Activated CD8-positive, alpha-beta memory T cell treated with anti-CD3 and anti-CD28 coated beads, Interleukin-2, amount 50 U/mL, for 48 hours (primary cell): ENCODE results near the gene SNX6.
"Not testable (repeated sequence)": the region's sequence is repeated elsewhere in the genome, so short reads cannot be mapped to it uniquely, and the experiment has no call there.

Experiments
- DNase-seq: peaks from one replicate; pipeline ENCODE4 v3.0.0-alpha.2; 2020

The SNX6 gene

DNA sequence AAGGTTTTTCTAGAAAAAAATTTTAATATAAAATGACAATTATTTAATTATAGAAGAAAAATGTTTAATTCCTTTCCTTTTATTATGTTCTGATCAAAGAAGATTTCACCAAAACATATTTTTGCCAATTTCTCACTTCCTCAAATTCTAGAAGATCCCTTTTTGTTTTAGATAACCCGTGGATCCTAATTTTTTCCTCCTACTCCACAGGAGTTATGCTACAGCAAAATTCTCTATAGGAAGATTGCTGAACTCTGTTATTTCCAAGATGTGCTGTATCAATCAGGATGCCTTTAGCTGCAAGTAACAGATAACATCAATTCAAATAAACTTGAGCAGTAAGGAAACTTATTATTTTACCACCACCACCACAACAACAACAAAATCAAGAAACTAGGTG lies 3.8 kb upstream of the SNX6 start:
- no peak for DNase-seq

DNA sequence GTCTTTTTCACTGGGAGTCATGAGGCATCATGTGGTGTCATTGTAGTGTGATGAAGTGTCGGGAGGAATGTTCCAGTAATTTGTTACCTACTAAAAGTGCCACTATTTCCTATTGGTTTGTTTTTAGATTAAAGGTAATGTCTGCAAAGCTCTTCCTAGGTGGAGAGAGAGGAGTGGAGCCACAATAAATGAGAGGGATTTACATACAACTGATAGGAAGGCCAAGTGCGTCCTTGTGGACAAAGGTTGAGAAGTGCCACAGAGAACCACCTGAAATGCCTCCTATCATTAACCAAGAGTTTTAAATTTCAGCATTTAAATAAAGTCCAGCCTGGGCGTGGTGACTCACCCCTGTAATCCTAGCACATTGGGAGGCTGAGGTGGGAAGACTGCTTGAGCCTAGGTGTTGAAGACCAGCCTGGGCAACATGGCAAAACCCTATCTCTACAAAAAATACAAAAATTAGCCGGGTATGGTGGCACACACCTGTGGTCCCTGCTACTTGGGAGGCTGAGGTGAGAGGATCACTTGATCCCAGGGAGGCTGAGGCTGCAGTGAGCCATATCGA lies 2.5 kb upstream of the SNX6 start:
- no peak for DNase-seq

DNA sequence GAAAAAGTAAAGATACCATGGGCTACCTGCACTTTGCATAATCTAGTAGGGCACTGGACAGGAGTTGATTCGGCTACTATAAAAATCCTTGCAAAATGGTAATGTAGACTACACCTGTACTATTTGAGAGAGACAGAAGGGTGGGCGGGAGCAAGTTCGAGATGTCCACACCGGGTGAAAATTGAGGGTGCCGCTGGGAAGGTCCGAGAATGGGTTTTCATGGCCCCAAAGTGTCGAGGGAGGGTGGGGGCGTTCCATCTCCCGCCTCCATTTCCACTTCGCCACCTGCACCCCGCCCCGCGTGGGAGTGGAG lies 648 bp downstream of the SNX6 start:
- DNase-seq = no peak

DNA sequence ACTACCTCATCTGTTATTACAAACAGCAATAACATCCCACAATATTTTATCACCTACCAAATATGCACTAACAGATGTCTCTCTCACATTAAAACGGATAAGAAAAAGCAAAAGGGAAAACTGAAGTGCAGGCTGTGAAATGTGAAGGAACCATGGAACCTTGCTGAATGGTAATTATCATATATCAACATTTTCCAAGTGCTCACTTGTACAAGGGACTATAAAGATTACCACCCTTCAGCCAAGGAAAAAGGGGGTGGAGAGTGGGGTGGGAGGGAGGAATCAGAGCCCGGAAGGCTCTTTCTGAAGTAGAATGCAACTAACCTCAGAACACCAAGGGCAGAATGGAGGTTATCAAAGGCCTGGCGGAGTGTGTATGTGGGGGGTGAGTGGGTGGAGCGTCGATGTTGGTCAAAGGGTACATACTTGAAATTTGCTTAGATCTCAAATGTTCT lies 1.2 kb downstream of the SNX6 start:
- peak; percentile 43 for DNase-seq

DNA sequence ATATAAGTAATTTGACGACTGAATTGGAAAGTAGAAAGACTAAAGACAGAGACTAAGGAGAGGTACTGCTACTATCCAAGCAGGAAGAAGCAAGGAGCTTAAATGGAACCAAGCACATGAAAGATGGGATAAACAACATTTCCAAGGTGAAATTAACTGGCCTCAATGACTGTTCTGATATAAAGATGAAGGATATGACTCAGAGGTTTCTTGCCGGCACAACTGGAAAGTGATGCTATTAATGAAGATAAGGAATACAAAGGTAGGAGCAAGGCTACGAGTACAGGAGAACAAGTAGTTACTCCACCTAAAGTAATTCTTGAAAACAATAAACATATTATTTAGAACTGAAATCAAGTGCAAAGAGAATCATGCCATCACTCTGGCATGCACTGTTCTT lies 6.4 kb downstream of the SNX6 start:
- no peak for DNase-seq

DNA sequence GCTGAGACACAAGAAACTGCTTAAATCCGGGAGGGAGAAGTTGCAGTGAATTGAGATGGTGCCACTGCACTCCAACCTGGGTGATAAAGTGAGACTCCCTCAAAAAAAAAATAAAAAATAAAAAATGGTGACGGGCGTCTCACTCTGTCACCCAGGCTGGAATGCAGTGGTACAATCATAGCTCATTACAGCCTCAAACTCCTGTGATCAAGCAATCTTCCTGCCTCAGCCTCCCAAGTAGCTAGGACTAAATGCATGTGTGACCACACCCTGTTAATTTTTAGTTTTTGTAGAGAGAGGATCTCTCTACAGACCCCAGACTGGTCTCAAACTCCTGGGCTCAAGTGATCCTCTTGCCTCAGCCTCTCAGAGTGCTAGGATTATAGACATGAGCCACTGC lies 9.1 kb downstream of the SNX6 start:
- peak; percentile 26 for DNase-seq

DNA sequence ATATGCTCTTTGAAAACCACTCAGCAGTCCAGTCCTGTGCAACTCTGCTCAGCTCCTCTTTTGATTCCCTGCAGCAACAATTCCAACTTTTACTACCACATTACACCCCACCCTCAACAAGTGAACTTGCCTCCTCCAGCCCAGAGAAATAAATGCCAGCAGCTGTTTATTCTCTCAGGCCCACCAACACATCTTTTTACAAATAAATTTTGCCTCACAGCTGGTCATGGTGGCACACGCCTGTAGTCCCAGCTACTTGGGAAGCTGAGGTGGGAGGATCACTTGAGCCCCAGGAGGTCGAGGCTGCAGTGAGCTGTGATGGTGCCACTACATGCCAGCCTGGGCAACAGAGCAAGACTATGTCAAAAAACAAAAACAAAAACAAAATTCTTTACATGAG lies 9.8 kb downstream of the SNX6 start:
- no peak for DNase-seq

DNA sequence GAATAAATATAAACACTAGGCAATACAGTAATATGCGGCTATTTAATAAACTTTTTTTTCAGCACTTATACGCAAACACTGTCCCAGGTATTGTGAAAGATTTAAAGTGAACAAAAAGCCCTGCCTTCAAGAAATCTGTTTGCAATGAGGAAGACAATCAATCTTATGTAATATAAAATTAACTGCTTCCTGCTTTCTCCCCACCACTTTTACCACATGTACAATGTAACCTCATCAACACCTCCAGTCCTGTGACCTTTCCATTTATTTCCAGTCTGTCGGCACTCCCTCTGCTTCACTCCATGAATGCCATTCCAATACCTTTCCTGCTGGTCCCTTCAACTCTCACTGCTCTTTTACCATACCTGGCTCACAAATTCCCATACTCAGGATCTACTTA lies 10.5 kb downstream of the SNX6 start:
- DNase-seq = peak; percentile 17

DNA sequence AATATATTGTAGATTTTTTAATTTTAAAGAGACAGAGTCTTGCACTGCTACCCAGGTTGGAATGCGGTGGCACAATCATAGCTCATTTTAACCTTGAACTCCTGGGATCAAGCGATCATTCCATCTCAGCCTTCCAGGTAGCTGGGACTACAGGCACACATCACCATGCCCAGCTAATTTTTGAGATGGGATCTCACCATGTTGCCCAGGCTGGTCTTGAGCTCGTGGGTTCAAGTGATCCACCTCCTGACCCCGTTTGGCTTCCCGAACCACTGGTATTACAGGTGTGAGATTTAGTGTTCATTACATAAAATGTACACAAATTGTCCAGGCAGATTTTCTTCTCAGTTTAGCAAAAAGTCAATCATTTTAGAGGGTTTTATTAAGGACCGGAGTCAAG lies 13.6 kb downstream of the SNX6 start:
- DNase-seq = no peak

DNA sequence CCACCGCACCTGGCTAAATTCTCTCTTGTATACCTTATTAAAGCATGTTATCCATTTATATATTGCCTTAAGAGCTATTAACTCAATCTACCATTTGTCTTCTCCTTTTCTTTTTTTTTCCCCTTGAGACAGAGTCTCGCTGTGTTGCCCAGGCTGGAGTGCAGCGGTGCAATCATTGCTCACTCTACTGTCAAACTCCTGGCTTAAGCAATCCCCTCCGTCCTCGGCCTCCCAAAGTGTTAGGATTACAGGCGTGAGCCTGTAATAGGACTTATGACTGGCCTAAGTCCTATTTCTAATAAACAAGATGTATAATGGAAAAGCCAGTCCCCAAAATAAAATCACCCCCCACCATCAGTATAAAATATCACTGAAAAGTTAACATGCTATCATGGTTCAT lies 14.4 kb downstream of the SNX6 start:
- DNase-seq = no peak

DNA sequence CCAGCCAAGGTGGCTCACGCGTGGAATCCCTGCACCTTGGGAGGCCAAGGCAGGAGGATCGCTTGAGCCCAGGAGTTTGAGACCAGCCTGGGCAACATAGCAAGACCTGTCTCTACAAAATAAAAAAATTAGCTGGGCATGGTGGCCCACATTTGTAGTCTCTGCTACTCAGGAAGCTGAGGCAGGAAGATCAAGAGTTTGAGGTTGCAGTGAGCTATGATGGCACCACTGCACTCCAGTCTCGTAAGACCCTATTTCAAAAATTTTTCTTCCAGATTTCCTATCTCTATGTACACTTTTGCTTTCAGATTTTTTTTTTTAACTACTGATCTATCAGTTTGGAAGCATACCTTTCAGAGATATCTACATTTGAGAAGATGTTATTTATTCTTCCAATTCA lies 15.3 kb downstream of the SNX6 start:
- no peak for DNase-seq

DNA sequence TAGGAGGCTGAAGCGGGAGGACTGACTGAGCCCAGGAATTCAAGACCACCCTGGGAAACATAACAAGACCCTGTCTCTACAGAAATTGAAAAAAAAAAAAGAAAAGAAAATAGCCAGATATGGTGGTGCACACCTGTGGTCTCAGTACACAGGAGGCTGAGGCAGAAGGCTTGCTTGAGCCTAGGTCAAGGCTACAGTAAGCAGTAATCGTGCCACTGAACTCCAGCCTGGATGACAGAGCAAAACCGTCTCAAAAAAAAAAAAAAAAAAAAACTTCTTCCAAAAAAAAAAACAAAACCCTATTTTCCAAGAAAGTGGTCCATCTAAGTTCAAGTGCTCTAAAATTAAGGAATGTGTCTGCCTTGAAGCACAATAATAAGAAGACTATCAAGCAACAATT lies 19.8 kb downstream of the SNX6 start:
- no peak for DNase-seq

DNA sequence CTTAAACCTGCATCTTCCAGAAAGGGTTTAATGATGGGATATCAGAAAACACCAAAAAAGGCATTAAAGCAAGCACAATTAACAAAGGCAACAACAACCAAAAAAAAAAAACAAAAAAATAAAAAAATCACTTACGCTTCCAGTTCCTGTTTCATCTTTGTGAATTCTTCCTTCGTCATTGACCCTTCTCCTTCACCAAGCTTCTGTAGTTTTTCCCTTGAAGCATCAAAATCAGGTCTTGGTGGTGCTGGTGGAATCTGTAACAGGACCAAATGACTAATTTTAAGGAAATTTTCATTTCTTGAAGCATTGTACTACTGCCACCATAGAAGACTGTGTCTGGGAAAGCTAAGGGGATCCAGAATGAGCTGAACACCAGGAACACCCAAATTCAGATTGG lies 24.5 kb downstream of the SNX6 start:
- no peak for DNase-seq

DNA sequence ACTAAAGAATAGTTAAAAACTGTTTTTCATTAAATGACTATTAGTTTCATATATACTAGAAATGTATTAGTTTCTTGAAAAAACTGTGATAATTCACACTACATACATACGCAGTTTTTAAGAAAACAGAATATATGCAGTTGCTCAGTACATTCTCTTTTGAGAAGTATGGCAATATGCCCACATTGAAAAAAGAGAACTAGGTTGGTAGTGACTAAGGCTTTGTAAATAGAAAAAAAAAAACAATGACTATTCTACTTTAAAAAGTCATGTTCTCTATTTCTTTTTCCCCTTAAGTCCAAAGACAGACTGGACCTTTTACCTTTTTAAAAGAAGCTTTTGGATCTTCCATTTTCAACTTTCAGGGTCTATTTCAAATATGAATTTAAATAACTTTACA lies 25.0 kb downstream of the SNX6 start:
- DNase-seq = no peak

DNA sequence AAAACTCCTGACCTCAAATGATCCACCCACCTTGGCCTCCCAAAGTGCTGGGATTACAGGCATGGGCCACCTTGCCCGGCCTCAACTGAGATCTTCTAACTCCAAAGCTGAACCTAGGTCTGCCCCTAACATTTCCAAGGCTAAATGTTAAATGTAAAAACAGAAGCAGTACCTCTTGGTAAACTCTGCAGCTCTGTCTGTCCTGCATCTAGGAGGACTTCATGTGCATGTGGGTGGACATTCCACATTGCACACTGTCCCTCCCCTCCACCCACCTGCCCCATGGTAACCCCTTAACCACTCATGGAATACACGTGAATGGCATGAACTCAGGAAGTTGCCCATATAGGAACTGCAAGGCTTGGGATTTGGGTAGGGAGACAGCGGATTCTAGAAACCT lies 33.1 kb downstream of the SNX6 start:
- peak; percentile 26 for DNase-seq

DNA sequence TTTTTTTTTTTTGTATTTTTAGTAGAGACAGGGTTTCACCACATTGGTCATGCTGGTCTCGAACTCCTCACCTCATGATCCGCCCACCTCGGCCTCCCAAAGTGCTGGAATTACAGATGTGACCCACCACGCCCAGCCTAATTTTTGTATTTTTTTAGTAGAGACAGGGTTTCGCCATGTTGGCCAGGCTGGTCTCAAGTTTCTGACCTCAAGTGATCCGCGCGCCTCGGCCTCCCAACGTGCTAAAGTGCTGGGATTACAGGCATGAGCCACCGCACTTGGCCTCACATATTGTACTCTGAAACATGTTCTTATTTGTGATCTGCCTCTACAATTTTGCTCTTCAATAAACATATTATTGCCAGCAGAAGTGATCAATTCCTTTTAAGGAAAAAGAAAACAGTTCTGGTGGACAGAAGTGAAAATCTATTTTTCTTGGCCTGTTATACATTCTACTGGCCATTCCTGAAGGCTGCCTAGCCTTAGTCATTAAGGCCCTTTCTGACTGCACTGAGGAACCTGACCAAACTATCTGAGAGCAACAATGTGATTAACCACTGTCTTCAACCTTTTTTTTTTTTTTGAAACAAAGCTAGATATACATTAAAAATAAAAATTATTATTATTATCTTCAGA lies 36.1 kb downstream of the SNX6 start:
- DNase-seq = peak; percentile 33

DNA sequence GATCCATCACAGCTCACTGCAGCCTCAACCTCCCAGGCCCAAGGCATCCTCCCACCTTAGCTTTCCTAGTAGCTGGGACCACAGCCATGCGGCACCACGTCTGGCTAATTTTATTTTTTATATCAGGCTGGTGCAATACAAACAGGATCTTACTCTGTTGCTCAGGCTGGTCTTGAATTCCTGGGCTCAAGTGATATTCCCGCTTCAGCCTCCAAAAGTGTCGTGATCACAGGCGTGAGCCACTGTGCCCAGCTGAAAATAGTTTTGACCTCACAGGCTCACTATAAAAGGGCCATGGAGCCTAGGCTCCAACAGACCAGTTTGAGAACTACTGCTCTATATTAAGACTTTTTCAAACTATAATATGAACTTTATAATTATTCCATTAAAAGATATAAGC lies 37.3 kb downstream of the SNX6 start:
- DNase-seq = peak; percentile 7

DNA sequence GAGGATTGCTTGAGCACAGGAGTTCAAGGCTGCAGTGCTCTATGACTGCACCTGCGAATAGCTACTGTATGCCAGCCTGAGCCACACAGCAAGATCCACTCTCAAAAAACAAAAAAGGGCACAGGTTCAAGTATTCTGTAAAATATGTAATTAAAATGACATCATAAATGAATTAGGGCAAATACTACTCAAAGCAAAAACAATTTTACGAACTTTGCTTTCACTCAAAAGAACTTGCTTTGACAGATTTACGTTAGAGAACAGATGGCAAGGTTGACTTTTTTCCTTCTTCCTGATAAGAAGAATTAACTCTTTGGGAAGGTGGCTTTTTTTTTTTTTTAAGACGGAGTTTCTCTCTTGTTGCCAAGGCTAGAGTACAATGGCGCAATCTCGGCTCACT lies 46.4 kb downstream of the SNX6 start:
- peak; percentile 22 for DNase-seq

DNA sequence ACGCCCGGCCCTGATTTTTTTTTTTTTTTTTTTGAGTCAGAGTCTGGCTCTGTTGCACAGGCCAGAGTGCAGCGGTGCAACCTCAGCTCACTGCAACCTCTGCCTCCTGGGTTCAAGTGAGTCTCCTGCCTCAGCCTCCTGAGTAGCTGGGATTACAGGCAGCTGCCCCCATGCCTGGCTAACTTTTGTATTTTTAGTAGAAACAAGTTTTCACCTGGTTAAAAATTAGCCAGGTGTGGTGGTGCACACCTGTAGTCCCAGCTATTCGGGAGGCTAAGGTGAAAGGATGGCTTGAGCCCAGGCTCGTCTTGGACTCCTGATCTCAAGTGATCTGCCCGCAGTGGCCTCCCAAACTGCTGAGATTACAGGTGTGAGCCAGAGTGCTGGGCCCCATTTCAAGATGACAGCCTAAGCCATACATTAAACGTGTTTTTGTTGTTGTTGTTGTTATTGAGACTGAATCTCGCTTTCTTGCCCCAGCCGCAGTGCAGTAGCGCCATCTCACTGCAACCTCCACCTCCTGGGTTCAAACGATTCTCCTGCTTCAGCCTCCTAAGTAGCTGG lies 47.7 kb downstream of the SNX6 start:
- DNase-seq = peak; percentile 18

DNA sequence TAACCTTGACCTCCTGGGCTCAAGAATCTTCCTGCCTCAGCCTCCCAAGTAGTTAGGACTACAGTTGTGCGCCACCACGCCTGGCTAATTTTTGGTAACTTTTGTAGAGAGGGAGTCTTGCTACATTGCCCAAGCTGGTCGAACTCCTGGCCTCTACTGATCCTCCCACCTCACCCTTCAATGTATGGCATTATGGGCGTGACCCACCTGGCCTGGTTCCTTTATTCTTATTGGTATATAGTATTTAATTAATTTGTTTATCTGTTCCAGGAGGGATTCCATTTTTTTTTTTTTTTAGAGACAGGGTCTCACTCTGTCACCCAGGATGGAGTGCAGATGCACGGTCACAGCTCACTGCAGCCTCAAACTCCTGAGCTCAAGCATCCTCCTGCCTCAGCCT lies 49.6 kb downstream of the SNX6 start:
- peak; percentile 36 for DNase-seq

DNA sequence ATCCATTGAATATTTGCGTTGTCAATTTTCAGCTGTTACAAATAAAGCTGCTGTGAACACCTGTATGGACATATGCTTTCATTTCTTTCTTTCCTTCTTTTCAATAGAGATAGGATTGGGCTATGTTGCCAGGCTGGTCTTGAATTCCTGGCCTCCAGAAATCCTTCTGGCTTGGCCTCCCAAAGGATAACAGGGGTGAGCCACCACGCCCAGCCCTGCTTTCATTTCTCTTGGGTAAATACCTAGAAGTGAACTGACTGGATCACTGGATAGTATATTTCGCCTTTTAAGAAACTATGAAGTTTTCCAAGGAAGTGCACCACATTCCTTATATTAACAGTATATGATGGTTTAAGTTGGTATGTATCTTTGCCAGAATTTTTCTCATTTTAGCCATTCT lies 58.2 kb downstream of the SNX6 start:
- no peak for DNase-seq

DNA sequence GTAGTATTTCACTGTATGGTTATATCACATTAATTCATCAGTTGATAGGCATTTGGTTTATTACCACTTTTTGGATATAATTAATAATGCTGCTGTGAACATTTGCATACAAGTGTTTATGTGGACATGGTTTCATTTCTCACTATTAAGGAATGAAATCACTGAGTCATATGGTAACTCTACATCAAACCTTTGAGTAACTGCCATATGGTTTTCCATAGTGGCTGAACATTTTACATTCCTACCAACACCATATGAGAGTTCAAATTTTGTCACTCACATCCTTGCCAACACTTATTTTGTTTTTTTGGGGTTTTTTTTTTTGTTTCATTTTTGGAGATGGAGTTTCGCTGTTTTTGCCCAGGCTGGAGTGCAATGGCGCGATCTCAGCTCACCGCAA lies 60.2 kb downstream of the SNX6 start:
- no peak for DNase-seq

DNA sequence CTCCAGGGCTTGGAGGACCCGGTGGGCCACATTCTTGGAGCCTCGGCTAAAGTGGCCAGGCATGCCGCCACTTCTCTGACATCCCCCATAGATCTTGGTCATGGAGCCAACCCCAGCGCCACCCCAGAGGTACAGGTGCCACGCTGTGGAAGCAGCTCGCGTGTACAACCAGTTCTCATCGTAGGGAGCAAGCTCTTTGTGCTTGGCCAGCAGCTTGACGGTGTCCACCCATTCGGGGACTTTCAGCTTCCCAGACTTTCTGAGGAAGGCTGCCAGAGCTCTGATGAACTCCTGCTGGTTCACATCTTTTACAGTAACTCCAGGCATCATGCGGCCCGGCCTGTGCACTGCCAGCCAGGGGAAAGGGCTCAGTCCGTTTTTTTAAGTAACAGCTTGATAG lies 61.1 kb downstream of the SNX6 start:
- DNase-seq = no peak

DNA sequence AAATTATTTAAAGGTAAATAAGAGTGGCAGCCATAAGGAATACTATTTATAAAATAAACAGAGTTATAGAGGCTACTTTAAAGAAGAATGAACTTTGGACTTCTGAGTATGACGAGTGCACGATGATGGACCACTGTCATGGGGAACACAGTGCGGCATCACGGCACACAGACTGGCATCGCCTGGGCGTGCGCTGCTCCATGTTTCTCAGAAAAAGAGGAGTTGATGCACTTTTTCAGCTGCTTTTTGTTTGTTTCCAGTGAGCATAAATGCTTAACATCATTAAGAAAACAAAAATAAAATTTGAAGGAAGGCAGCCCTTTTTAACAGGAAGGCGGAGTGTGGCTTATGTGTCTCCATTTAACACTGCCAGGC lies 67.2 kb downstream of the SNX6 start:
- no peak for DNase-seq

DNA sequence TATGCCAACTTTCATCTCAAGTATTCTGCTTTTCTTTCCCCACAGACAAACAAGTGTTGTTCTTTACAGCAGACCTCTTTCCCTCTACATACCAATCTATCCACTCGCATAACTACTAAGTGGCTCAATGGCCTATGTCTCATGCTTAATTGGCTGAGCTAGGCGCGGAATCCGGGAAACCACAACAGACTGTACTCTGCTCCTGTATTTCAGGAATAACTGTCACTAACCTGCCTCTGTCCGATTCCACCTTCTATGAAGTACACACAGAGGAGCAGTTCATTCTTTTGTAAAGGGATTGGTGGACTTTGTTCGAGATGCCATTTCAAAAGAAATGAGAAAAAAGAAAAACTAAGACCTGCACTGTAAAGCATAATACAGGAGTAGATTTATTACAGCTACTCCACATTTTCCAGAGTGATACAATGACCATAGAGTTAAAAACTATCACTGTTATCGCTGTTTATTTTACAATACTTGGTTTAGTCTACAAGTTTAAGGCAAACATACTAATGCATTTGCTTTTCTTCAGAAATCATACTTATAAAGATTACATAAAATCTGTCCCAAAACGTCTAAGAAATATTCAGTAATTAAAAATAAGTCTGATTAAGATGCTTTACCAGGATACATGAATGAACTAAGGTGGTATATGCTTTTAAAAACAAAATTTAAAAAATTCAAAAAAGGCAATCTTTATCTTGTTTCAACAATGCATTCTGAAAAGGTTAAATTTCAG lies 67.7 kb downstream of the SNX6 start:
- DNase-seq = not testable (repeated sequence)
